ENCODE measurements around the gene PPP1R1C. TPM values are rescaled to one million over a fixed set of nuclear protein-coding genes. Genes with fewer than 3 reads are reported as not detected.

Gene PPP1R1C
- total and polyA plus RNA-seq, 2 of the 13 experiments (the other 11 are each of a cell fraction or from before 2014, with no cell fraction given): 1.5 to 3.5 TPM

GRCh38 chr2:182062329-182062972 lies 76.8 kb downstream of the PPP1R1C start (continued):
- TF ChIP-seq, protein P1, sequence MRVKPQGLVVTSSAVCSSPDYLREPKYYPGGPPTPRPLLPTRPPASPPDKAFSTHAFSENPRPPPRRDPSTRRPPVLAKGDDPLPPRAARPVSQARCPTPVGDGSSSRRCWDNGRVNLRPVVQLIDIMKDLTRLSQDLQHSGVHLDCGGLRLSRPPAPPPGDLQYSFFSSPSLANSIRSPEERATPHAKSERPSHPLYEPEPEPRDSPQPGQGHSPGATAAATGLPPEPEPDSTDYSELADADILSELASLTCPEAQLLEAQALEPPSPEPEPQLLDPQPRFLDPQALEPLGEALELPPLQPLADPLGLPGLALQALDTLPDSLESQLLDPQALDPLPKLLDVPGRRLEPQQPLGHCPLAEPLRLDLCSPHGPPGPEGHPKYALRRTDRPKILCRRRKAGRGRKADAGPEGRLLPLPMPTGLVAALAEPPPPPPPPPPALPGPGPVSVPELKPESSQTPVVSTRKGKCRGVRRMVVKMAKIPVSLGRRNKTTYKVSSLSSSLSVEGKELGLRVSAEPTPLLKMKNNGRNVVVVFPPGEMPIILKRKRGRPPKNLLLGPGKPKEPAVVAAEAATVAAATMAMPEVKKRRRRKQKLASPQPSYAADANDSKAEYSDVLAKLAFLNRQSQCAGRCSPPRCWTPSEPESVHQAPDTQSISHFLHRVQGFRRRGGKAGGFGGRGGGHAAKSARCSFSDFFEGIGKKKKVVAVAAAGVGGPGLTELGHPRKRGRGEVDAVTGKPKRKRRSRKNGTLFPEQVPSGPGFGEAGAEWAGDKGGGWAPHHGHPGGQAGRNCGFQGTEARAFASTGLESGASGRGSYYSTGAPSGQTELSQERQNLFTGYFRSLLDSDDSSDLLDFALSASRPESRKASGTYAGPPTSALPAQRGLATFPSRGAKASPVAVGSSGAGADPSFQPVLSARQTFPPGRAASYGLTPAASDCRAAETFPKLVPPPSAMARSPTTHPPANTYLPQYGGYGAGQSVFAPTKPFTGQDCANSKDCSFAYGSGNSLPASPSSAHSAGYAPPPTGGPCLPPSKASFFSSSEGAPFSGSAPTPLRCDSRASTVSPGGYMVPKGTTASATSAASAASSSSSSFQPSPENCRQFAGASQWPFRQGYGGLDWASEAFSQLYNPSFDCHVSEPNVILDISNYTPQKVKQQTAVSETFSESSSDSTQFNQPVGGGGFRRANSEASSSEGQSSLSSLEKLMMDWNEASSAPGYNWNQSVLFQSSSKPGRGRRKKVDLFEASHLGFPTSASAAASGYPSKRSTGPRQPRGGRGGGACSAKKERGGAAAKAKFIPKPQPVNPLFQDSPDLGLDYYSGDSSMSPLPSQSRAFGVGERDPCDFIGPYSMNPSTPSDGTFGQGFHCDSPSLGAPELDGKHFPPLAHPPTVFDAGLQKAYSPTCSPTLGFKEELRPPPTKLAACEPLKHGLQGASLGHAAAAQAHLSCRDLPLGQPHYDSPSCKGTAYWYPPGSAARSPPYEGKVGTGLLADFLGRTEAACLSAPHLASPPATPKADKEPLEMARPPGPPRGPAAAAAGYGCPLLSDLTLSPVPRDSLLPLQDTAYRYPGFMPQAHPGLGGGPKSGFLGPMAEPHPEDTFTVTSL (CRISPR knock-in tag; IDR thresholded peaks at IDR 0.05; ENCODE audit: borderline replicate concordance): peak; percentile 93; the same call in 1 of the 2 replicates
- TF ChIP-seq, protein P2, sequence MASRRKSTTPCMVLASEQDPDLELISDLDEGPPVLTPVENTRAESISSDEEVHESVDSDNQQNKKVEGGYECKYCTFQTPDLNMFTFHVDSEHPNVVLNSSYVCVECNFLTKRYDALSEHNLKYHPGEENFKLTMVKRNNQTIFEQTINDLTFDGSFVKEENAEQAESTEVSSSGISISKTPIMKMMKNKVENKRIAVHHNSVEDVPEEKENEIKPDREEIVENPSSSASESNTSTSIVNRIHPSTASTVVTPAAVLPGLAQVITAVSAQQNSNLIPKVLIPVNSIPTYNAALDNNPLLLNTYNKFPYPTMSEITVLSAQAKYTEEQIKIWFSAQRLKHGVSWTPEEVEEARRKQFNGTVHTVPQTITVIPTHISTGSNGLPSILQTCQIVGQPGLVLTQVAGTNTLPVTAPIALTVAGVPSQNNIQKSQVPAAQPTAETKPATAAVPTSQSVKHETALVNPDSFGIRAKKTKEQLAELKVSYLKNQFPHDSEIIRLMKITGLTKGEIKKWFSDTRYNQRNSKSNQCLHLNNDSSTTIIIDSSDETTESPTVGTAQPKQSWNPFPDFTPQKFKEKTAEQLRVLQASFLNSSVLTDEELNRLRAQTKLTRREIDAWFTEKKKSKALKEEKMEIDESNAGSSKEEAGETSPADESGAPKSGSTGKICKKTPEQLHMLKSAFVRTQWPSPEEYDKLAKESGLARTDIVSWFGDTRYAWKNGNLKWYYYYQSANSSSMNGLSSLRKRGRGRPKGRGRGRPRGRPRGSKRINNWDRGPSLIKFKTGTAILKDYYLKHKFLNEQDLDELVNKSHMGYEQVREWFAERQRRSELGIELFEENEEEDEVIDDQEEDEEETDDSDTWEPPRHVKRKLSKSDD (CRISPR knock-in tag; IDR thresholded peaks at IDR 0.05; ENCODE audit: low read depth): no peak
- TF ChIP-seq POLR2A (IDR thresholded peaks at IDR 0.05; ENCODE audit: insufficient read depth in 1 of 2, low read depth in 2 of 2, low read length in 2 of 2) (no peak), FOXJ3 (CRISPR knock-in tag; IDR thresholded peaks at IDR 0.05; ENCODE audit: borderline replicate concordance) (peak; percentile 69; the same call in 1 of the 2 replicates), ZNF318 (CRISPR knock-in tag; IDR thresholded peaks at IDR 0.05) (no peak), E2F2 (CRISPR knock-in tag; IDR thresholded peaks at IDR 0.05; ENCODE audit: borderline replicate concordance) (no peak), ZNF644 (CRISPR knock-in tag; IDR thresholded peaks at IDR 0.05; ENCODE audit: low read depth) (no peak), NFIC (IDR thresholded peaks at IDR 0.05; ENCODE audit: low read length) (peak; percentile 83; the same call in 1 of the 2 replicates), ZNF580 (CRISPR knock-in tag; IDR thresholded peaks at IDR 0.05; ENCODE audit: borderline replicate concordance, low read depth) (no peak), ZNF709 (CRISPR knock-in tag; IDR thresholded peaks at IDR 0.05) (no peak)
